ENCODE data around the gene GLRX5. TPM values are rescaled to one million over a fixed set of nuclear protein-coding genes. Genes with fewer than 3 reads are reported as not detected.

The GLRX5 gene
- total RNA-seq, 3 donors from 2014 or later (not counting 1 experiment from before 2014, with no cell fraction given): 16.7 to 26.0 (median 23.4) TPM

DNA sequence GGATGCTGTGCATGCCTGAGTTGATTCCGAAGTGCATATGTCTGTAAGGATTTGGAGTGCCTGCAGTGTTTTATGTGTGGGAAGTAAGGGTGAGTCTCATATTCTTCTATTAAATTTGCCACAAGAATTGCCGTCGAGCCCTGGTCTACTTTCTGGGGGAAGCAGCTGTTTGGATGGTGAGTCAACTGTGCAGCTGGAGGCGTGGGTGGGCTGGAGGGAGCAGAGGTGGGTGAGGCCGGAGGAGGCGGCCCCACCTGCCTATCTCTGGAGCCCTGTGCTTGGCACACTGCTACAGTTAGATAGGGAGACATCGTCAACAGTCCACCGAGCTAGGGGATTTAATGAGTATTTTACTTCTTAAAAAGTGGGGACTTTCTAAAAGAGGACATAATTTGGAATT is 9.7 kb downstream of the GLRX5 start:
- no peak overlapping the region for H3K4me3 ChIP-seq (ENCODE audit: low read length)
- WGBS (ENCODE audit: insufficient coverage): 83% methylated on average over 8 of the region's 8 CpGs
- Mint-ChIP-seq H3K27me3 (ENCODE audit: low read depth in 2 of 2) (no peaks in the 10 kb centered on the region), H3K9me3 (no peaks in the 10 kb centered on the region), H3K4me3 (no peak overlapping the region), H3K27ac (no peak overlapping the region), H3K36me3 (no peaks in the 10 kb centered on the region), H3K4me1 (peaks cover 22 to 23% of the 10 kb centered on the region in 2 donors)
- H3K4me1 ChIP-seq (ENCODE audit: control insufficient read depth, insufficient read depth, low read length): peaks cover 15% of the 10 kb centered on the region
- intact Hi-C loops (cut with micrococcal nuclease): no loop called here
- TF ChIP-seq, protein P1, sequence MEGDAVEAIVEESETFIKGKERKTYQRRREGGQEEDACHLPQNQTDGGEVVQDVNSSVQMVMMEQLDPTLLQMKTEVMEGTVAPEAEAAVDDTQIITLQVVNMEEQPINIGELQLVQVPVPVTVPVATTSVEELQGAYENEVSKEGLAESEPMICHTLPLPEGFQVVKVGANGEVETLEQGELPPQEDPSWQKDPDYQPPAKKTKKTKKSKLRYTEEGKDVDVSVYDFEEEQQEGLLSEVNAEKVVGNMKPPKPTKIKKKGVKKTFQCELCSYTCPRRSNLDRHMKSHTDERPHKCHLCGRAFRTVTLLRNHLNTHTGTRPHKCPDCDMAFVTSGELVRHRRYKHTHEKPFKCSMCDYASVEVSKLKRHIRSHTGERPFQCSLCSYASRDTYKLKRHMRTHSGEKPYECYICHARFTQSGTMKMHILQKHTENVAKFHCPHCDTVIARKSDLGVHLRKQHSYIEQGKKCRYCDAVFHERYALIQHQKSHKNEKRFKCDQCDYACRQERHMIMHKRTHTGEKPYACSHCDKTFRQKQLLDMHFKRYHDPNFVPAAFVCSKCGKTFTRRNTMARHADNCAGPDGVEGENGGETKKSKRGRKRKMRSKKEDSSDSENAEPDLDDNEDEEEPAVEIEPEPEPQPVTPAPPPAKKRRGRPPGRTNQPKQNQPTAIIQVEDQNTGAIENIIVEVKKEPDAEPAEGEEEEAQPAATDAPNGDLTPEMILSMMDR (IDR thresholded peaks at IDR 0.05): no peak
- H3K9me3 ChIP-seq (ENCODE audit: control insufficient read depth, insufficient read depth, low read length): no peaks in the 10 kb centered on the region
- no peak for ATAC-seq
- DNase-seq: no peak
- H3K27ac ChIP-seq (ENCODE audit: low read length): no peak overlapping the region
- H3K27me3 ChIP-seq (ENCODE audit: control insufficient read depth, insufficient read depth, low read length): no peaks in the 10 kb centered on the region
- H3K36me3 ChIP-seq (ENCODE audit: control insufficient read depth, insufficient read depth, low read length): peaks cover 8% of the 10 kb centered on the region

GRCh38 chr14:95545515-95546168 is 10.8 kb downstream of the GLRX5 start:
- no peak overlapping the region for H3K27ac ChIP-seq (ENCODE audit: low read length)
- H3K36me3 Mint-ChIP-seq: no peaks in the 10 kb centered on the region
- no peaks in the 10 kb centered on the region for H3K9me3 Mint-ChIP-seq
- no peak for DNase-seq
- H3K4me3 Mint-ChIP-seq: no peak overlapping the region
- no peaks in the 10 kb centered on the region for H3K9me3 ChIP-seq (ENCODE audit: control insufficient read depth, insufficient read depth, low read length)
- H3K4me3 ChIP-seq (ENCODE audit: low read length): no peak overlapping the region
- H3K27me3 ChIP-seq (ENCODE audit: control insufficient read depth, insufficient read depth, low read length): no peaks in the 10 kb centered on the region
- TF ChIP-seq, protein P1 (IDR thresholded peaks at IDR 0.05): no peak
- H3K4me1 ChIP-seq (ENCODE audit: control insufficient read depth, insufficient read depth, low read length): peaks cover 15% of the 10 kb centered on the region
- H3K36me3 ChIP-seq (ENCODE audit: control insufficient read depth, insufficient read depth, low read length): peaks cover 8% of the 10 kb centered on the region
- peaks cover 16 to 17% of the 10 kb centered on the region in 2 donors for H3K4me1 Mint-ChIP-seq
- 97% methylated on average over 4 of the region's 5 CpGs for WGBS (ENCODE audit: insufficient coverage)
- H3K27ac Mint-ChIP-seq: no peak overlapping the region
- H3K27me3 Mint-ChIP-seq (ENCODE audit: low read depth in 2 of 2): no peaks in the 10 kb centered on the region
- intact Hi-C loops (cut with micrococcal nuclease): no loop called here
- no peak for ATAC-seq

DNA sequence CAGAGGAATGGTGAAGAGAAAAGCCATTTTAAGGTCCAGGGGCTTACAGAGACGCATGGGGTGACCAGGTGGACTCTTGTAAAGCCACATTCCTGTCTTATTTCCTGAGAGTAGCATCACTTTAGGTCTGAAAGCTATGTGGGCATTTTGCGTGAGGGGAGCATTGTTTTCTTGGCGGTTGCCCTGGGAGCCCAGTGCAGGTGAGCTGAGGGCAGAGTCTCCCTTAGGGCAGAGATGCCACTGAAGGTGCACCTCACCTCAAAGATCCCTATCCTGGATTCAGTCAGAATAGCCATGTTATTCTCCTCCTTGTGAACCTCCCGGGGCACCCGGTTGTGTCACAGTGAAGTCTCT is 12.4 kb downstream of the GLRX5 start:
- H3K36me3 Mint-ChIP-seq: no peaks in the 10 kb centered on the region

More for the DNA sequence above, 12.4 kb downstream of the GLRX5 start:
- intact Hi-C loops (cut with micrococcal nuclease): no loop called here
- Mint-ChIP-seq H3K27ac (peak overlapping the region in 1 of 2 donors; percentile 52), H3K4me3 (no peak overlapping the region), H3K9me3 (no peaks in the 10 kb centered on the region), H3K27me3 (ENCODE audit: low read depth in 2 of 2) (no peaks in the 10 kb centered on the region), H3K4me1 (peaks cover 14% of the 10 kb centered on the region in 2 donors)
- H3K4me1 ChIP-seq (ENCODE audit: control insufficient read depth, insufficient read depth, low read length): peaks cover 15% of the 10 kb centered on the region
- TF ChIP-seq, protein P1 (IDR thresholded peaks at IDR 0.05): no peak
- no peaks in the 10 kb centered on the region for H3K27me3 ChIP-seq (ENCODE audit: control insufficient read depth, insufficient read depth, low read length)
- 90% methylated on average over 5 of the region's 5 CpGs for WGBS (ENCODE audit: insufficient coverage)
- no peaks in the 10 kb centered on the region for H3K9me3 ChIP-seq (ENCODE audit: control insufficient read depth, insufficient read depth, low read length)
- no peak for DNase-seq
- no peak overlapping the region for H3K4me3 ChIP-seq (ENCODE audit: low read length)
- H3K27ac ChIP-seq (ENCODE audit: low read length): no peak overlapping the region
- no peak for ATAC-seq
- peaks cover 8% of the 10 kb centered on the region for H3K36me3 ChIP-seq (ENCODE audit: control insufficient read depth, insufficient read depth, low read length)

Data from natural killer cell (primary cell).